GM10266 (cell line): Measurements from ENCODE around the gene KHDRBS2.

Experiments used
- DNase-seq: peaks from one replicate; pipeline ENCODE4 v3.0.0; 2012; ENCODE audit errors: extremely low spot score
- TF ChIP-seq, protein P1 (sequence below): IDR thresholded peaks from 2 replicates; pipeline ENCODE4 v1.5.1; 2012; ENCODE audit warnings: mild to moderate bottlenecking, low read depth; ENCODE audit not compliant: control insufficient read depth, insufficient read depth; ENCODE audit errors: missing control alignments

The KHDRBS2 gene

DNA sequence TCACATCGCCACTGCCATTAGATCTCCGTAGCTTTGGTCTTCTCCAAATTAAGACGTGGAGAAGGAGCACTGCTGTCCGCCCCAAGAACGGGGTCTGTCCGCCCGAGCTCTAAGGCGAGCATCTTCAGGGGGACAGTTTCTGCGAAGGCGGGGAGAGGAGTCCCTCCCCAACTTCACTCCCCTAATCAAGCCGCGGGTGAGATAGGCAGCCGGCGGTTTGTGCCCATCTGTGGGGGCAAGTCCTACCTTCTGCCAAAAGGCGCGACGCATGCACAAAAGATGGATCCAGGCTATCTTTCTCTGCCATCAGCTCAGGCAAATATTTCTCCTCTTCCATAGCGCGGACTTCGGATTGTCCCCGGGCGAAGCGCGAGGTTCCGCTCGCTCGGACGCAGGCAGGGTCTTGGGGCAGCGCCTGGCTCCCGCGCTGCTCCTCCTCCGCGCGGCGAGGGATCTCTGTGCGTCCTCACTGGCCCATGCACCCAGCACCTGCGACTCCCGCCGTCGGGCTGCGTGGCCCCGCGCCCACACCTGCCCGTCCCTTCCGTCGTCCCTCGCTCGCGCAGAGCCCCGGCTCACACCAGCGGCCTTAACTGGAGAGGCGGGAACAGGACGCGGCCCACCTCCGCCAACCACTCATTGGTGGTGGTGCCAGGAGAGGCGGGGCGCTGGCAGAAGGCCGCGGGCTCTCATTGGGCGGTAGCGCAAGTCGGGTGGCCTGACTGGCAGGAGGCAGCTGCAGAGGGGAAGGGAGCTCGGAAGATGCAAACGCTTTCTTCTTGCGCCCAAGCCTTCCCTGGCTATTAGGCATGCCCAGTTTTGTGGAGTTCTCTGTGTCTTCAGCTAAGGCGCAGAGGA, at the start of gene KHDRBS2:
TSS of gene KHDRBS2 (minus strand) at position 614 of the 858 bp plus-strand sequence.
- peak; percentile 78 for DNase-seq
- TF ChIP-seq, protein P1, sequence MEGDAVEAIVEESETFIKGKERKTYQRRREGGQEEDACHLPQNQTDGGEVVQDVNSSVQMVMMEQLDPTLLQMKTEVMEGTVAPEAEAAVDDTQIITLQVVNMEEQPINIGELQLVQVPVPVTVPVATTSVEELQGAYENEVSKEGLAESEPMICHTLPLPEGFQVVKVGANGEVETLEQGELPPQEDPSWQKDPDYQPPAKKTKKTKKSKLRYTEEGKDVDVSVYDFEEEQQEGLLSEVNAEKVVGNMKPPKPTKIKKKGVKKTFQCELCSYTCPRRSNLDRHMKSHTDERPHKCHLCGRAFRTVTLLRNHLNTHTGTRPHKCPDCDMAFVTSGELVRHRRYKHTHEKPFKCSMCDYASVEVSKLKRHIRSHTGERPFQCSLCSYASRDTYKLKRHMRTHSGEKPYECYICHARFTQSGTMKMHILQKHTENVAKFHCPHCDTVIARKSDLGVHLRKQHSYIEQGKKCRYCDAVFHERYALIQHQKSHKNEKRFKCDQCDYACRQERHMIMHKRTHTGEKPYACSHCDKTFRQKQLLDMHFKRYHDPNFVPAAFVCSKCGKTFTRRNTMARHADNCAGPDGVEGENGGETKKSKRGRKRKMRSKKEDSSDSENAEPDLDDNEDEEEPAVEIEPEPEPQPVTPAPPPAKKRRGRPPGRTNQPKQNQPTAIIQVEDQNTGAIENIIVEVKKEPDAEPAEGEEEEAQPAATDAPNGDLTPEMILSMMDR = no peak

DNA sequence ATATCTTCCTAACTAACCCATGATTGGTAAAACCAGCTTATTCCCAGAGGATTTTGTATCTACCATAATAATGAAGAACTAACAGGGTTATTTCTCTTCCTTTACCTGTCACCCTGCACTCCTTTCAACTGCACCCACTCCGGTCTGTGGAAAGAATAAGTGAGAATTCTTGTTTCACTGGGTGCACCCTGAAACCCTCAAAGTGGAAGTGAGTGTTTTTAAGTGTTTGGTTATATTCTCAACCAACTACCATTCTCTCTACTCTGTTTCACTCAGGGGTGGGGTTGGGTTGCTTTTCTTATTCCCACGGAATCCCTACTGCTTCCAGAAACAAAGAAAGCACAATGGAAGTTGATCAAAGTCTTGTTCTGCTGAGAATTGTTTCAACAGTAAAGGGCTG, 42.6 kb upstream of the KHDRBS2 start:
- TF ChIP-seq, protein P1 = no peak
- no peak for DNase-seq

DNA sequence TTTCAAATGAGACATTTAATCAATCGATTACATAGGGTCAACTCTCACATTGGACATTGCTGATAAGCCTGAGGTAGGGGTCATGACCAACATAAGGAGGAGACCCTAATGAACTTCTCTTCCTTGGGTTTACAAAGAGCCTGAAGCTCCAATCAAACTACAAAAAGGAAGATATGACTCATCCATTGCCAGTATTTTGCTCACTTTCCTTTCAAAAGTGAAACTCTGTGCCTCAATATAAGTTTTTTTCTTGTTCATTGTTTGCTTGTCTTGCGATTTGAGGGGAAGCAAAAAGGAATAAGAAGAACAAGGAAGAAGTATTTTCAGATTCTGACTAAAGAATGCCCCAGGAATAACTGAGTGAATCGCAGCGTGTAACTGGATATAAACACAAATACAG, 38.8 kb upstream of the KHDRBS2 start:
- no peak for DNase-seq
- TF ChIP-seq, protein P1 = no peak

DNA sequence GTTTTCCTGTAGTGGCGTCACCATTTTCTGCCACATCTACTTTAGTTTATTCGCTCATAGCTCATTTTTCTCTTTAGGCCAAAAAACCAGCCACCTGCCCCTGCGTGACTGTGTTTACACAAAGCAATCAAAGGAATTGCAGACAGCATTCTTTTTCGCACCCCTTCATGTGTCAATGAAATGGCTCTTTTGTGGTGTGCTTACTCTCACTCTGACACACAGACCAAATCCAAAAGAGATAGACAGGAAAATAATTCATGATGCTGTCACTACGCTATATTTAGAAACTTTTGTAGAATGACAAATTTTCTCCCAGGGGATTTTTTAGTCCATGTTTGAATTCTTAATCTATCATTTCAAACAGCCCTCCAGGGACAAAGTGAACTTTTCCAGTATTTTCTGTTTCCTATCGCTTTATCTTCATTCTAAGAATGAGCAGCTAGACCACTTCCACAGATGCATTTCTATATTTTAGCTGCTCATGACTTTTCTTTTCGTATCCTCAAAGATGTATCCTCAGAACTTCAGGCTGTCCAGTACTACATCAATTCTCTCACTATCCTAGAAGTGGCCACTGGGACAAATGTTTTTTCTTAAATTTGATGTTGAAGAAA, 37.9 kb upstream of the KHDRBS2 start:
- TF ChIP-seq, protein P1 = no peak
- no peak for DNase-seq

DNA sequence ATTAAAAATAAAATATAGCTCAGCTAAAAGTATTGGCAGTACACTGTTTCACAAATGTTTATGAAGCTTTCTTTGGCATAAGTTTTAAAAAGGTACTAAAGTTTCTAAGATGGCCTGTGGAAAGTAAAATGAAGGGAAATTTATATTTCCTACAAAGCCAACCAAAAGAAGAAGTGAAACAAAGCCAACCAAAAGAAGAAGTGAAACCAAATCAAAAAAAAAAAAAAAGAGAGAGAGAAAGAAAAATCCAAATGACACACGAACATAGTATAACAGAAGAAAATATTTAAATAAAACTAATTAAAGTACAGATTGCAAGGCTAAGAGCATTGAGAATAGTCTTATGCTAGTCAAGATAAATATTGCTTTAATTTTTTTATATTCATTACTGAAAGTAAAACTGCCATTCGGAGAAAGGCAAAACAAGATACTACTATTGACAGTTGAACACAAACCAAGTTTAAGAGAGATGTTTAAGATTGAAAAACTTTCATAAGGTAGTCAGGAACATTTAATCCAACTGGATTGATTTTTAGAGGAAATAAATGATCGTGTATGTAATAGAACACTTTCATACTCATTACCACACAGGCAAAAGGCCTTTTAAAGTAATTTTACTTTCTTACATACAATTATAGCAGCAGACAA, 12.8 kb upstream of the KHDRBS2 start:
- TF ChIP-seq, protein P1 = no peak
- peak; percentile 25 for DNase-seq

DNA sequence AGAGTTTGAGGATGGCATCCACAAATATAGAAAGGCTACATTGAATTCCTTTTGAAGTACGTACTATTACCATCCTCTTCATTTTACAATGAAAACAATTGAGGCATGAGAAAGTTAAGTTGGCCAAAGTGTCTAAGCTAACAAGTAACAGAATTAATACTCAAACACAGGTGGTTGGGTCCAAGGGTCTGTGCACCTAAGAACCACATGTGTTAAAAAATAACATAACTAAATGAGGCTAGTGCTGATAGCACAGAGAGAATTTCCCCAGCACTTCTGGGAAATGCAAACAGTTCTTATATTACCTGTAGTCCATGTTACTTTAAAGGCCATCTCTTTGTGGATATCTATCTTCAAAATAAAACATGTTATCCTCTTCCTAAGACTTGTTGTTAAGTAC, 10.5 kb upstream of the KHDRBS2 start:
- no peak for DNase-seq
- TF ChIP-seq, protein P1 = no peak
